ENCODE data around the gene ACVR1. TPM values are rescaled to one million over a fixed set of nuclear protein-coding genes. Genes with fewer than 3 reads are reported as not detected.

The ACVR1 gene
- total and polyA plus RNA-seq, 2 of the 13 experiments (the other 11 are each of a cell fraction or from before 2014, with no cell fraction given): 2.3 to 5.4 TPM

DNA sequence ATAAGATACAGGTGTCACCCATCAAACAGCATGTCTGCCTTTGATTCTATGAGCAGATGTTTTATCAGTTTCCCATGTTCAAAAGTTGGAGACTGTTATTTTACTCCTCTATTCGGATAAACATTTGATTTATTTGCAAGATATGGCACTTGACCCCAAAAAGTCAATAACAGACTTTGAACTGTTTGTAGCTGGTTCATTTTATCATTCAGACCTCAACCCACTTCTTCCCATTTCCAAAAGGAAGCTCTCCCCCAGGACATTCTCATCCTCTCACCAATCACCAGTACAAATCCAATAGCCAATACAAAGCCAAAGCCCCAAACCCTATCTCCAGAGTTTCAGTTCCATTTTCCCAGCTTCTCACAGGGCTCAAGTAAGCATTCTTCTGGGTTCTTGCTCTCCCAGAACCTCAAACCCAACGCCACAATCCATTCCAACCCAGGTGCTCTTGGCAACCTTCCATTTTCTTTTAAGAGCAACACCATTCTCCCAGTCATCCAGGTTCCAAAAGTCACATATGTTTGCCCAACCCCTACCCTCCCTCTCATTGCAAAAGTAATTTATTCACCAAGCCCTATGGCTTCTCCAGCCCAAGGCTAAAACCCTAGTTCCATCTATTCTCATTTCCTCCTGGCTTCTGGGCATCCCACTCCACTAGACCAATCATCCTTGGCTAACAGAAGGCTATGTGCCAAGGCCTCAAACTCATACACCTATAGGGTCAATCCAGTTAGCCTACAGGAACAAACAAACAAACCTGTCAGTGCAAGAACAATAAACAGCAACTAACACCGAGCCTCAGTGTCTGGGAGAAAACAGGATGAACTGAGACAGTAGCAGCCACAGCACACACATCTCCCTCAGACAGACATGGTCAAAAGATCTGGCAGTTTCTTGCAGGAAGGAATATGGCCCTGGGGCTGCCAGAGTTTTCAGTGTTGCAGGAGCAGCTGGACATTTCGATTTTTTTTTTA, 9.2 kb downstream of the ACVR1 start (continued):
- TF ChIP-seq ZEB1 (IDR thresholded peaks at IDR 0.05; ENCODE audit: insufficient replicate concordance, low read depth): peak; percentile 23
- TF ChIP-seq, protein P1, sequence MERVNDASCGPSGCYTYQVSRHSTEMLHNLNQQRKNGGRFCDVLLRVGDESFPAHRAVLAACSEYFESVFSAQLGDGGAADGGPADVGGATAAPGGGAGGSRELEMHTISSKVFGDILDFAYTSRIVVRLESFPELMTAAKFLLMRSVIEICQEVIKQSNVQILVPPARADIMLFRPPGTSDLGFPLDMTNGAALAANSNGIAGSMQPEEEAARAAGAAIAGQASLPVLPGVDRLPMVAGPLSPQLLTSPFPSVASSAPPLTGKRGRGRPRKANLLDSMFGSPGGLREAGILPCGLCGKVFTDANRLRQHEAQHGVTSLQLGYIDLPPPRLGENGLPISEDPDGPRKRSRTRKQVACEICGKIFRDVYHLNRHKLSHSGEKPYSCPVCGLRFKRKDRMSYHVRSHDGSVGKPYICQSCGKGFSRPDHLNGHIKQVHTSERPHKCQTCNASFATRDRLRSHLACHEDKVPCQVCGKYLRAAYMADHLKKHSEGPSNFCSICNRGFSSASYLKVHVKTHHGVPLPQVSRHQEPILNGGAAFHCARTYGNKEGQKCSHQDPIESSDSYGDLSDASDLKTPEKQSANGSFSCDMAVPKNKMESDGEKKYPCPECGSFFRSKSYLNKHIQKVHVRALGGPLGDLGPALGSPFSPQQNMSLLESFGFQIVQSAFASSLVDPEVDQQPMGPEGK (CRISPR knock-in tag; IDR thresholded peaks at IDR 0.05): no peak
- TF ChIP-seq NR2F6 (IDR thresholded peaks at IDR 0.05): 0 out of 2 replicates have a peak, but pooled peaks have one; percentile 23
- no peak for TF ChIP-seq NR2F6 (CRISPR knock-in tag; IDR thresholded peaks at IDR 0.05)
- peak; percentile 10; the same call in 1 of the 2 replicates for TF ChIP-seq HNF4A (CRISPR knock-in tag; IDR thresholded peaks at IDR 0.05)
- TF ChIP-seq PAF1 (CRISPR knock-in tag; IDR thresholded peaks at IDR 0.05): no peak
- no peak for TF ChIP-seq BRCA1 (CRISPR knock-in tag; IDR thresholded peaks at IDR 0.05)
- no peak for TF ChIP-seq SRY (CRISPR knock-in tag; IDR thresholded peaks at IDR 0.05)
- no peak for TF ChIP-seq SSRP1 (CRISPR knock-in tag; IDR thresholded peaks at IDR 0.05)
- TF ChIP-seq, protein P2, sequence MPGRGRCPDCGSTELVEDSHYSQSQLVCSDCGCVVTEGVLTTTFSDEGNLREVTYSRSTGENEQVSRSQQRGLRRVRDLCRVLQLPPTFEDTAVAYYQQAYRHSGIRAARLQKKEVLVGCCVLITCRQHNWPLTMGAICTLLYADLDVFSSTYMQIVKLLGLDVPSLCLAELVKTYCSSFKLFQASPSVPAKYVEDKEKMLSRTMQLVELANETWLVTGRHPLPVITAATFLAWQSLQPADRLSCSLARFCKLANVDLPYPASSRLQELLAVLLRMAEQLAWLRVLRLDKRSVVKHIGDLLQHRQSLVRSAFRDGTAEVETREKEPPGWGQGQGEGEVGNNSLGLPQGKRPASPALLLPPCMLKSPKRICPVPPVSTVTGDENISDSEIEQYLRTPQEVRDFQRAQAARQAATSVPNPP (CRISPR knock-in tag; IDR thresholded peaks at IDR 0.05): no peak
- TF ChIP-seq WIZ (CRISPR knock-in tag; IDR thresholded peaks at IDR 0.05): peak; percentile 50; the same call in 1 of the 2 replicates
- TF ChIP-seq ZNF431 (CRISPR knock-in tag; IDR thresholded peaks at IDR 0.05; ENCODE audit: borderline replicate concordance, low read depth): no peak
- TF ChIP-seq, protein P3, sequence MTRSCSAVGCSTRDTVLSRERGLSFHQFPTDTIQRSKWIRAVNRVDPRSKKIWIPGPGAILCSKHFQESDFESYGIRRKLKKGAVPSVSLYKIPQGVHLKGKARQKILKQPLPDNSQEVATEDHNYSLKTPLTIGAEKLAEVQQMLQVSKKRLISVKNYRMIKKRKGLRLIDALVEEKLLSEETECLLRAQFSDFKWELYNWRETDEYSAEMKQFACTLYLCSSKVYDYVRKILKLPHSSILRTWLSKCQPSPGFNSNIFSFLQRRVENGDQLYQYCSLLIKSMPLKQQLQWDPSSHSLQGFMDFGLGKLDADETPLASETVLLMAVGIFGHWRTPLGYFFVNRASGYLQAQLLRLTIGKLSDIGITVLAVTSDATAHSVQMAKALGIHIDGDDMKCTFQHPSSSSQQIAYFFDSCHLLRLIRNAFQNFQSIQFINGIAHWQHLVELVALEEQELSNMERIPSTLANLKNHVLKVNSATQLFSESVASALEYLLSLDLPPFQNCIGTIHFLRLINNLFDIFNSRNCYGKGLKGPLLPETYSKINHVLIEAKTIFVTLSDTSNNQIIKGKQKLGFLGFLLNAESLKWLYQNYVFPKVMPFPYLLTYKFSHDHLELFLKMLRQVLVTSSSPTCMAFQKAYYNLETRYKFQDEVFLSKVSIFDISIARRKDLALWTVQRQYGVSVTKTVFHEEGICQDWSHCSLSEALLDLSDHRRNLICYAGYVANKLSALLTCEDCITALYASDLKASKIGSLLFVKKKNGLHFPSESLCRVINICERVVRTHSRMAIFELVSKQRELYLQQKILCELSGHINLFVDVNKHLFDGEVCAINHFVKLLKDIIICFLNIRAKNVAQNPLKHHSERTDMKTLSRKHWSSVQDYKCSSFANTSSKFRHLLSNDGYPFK (CRISPR knock-in tag; IDR thresholded peaks at IDR 0.05; ENCODE audit: borderline replicate concordance): no peak
- TF ChIP-seq SETDB1 (CRISPR knock-in tag; IDR thresholded peaks at IDR 0.05; ENCODE audit: borderline replicate concordance): 0 out of 2 replicates have a peak, but pooled peaks have one; percentile 42
- no peak for TF ChIP-seq NFE2 (CRISPR knock-in tag; IDR thresholded peaks at IDR 0.05)
- no peak for TF ChIP-seq MEIS2 (CRISPR knock-in tag; IDR thresholded peaks at IDR 0.05)
- TF ChIP-seq FLYWCH1 (CRISPR knock-in tag; IDR thresholded peaks at IDR 0.05): no peak
- TF ChIP-seq, protein P4, sequence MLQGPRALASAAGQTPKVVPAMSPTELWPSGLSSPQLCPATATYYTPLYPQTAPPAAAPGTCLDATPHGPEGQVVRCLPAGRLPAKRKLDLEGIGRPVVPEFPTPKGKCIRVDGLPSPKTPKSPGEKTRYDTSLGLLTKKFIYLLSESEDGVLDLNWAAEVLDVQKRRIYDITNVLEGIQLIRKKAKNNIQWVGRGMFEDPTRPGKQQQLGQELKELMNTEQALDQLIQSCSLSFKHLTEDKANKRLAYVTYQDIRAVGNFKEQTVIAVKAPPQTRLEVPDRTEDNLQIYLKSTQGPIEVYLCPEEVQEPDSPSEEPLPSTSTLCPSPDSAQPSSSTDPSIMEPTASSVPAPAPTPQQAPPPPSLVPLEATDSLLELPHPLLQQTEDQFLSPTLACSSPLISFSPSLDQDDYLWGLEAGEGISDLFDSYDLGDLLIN (CRISPR knock-in tag; IDR thresholded peaks at IDR 0.05; ENCODE audit: borderline replicate concordance): no peak
- TF ChIP-seq, protein P5, sequence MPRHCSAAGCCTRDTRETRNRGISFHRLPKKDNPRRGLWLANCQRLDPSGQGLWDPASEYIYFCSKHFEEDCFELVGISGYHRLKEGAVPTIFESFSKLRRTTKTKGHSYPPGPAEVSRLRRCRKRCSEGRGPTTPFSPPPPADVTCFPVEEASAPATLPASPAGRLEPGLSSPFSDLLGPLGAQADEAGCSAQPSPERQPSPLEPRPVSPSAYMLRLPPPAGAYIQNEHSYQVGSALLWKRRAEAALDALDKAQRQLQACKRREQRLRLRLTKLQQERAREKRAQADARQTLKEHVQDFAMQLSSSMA (CRISPR knock-in tag; IDR thresholded peaks at IDR 0.05): no peak
- no peak for TF ChIP-seq PHF20 (CRISPR knock-in tag; IDR thresholded peaks at IDR 0.05)
- TF ChIP-seq ZNF616 (CRISPR knock-in tag; IDR thresholded peaks at IDR 0.05; ENCODE audit: low read depth): no peak
- no peak for TF ChIP-seq IKZF1 (IDR thresholded peaks at IDR 0.05)
